Keratinocyte (primary cell): ENCODE measurements around the gene AP1S3. TPM values are rescaled to one million over a fixed set of nuclear protein-coding genes. Genes with fewer than 3 reads are reported as not detected.

Source experiments
- DNase-seq: peaks from one replicate; pipeline ENCODE4 v3.0.0-alpha.2; 2011; ENCODE audit warnings: low read depth, missing footprints, low spot score
- FAIRE-seq: peaks from 2 replicates; lab custom pipeline; 2011; peaks lifted over from hg19 to GRCh38; lab: Jason Lieb, UNC
- H2AFZ ChIP-seq: 2 replicates; pipeline ENCODE4 v1.6.0; 2012; ENCODE audit warnings: low read length, control low read depth, inconsistent platforms; ENCODE audit not compliant: control insufficient read depth
- H3K27ac ChIP-seq: 2 replicates; pipeline ENCODE4 v1.5.1; 2011; ENCODE audit warnings: low read length; ENCODE audit not compliant: control insufficient read depth, insufficient read depth
- H3K27me3 ChIP-seq: 3 replicates; pipeline ENCODE4 v1.6.0; 2011; ENCODE audit warnings: low read length; ENCODE audit not compliant: control insufficient read depth, insufficient read depth; ENCODE audit errors: extremely low read depth
- H3K36me3 ChIP-seq, 2 experiments: 2 replicates in 1 of 2; 3 replicates in 1 of 2; pipeline ENCODE4 v1.5.1; 2011; ENCODE audit warnings: low read length in 2 of 2, mild to moderate bottlenecking in 1 of 2; ENCODE audit not compliant: control insufficient read depth in 2 of 2, insufficient read depth in 2 of 2; ENCODE audit errors: extremely low read depth in 1 of 2
- H3K4me1 ChIP-seq: 3 replicates; pipeline ENCODE4 v1.5.1; 2011; ENCODE audit warnings: low read length; ENCODE audit not compliant: control insufficient read depth, insufficient read depth; ENCODE audit errors: extremely low read depth
- H3K4me2 ChIP-seq: 3 replicates; pipeline ENCODE4 v1.6.0; 2011; ENCODE audit warnings: low read depth, low read length; ENCODE audit not compliant: control insufficient read depth, insufficient read depth; ENCODE audit errors: extremely low read depth
- H3K4me3 ChIP-seq, 3 experiments: fragments of 200-600 bp in 1 of 3; sonication (generic) in 1 of 3; 2 replicates in 2 of 3; 3 replicates in 1 of 3; pipeline ENCODE4 v1.5.1; 2011 to 2016; ENCODE audit warnings: low read length in 3 of 3, mild to moderate bottlenecking in 3 of 3, control low read depth in 2 of 3, inconsistent platforms in 1 of 3, low read depth in 1 of 3, mixed read lengths in 1 of 3, mixed run types in 1 of 3, moderate library complexity in 1 of 3; ENCODE audit not compliant: control insufficient read depth in 2 of 3, insufficient read depth in 2 of 3; ENCODE audit errors: extremely low read depth in 1 of 3
- H3K79me2 ChIP-seq: 2 replicates; pipeline ENCODE4 v1.6.0; 2012; ENCODE audit warnings: low read length; ENCODE audit not compliant: control insufficient read depth, insufficient read depth
- H3K9ac ChIP-seq: 3 replicates; pipeline ENCODE4 v1.6.0; 2011; ENCODE audit warnings: low read length; ENCODE audit not compliant: control insufficient read depth, insufficient read depth; ENCODE audit errors: extremely low read depth
- H3K9me1 ChIP-seq: 3 replicates; pipeline ENCODE4 v1.6.0; 2011; ENCODE audit warnings: low read length; ENCODE audit not compliant: control insufficient read depth, insufficient read depth; ENCODE audit errors: extremely low read depth
- H3K9me3 ChIP-seq: 2 replicates; pipeline ENCODE4 v1.5.1; 2012; ENCODE audit warnings: low read depth, low read length; ENCODE audit not compliant: control insufficient read depth
- H4K20me1 ChIP-seq: 3 replicates; pipeline ENCODE4 v1.6.0; 2011; ENCODE audit warnings: low read length; ENCODE audit not compliant: control insufficient read depth, insufficient read depth; ENCODE audit errors: extremely low read depth
- CTCF ChIP-seq, 3 experiments: IDR thresholded peaks in 1 of 3; conservative IDR thresholded peaks in 1 of 3; optimal IDR thresholded peaks in 1 of 3; 2 replicates in 2 of 3; 3 replicates in 1 of 3; pipeline versions ENCODE3 to v1.5.1; 2011; ENCODE audit warnings: low read length in 3 of 3, mild to moderate bottlenecking in 3 of 3, moderate library complexity in 2 of 3, control low read depth in 1 of 3, inconsistent platforms in 1 of 3; ENCODE audit not compliant: insufficient read depth in 2 of 3; ENCODE audit errors: extremely low read depth in 1 of 3
- EZH2 ChIP-seq: IDR thresholded peaks from one replicate; pipeline ENCODE4 v1.6.1; 2012; ENCODE audit warnings: inconsistent platforms, mild to moderate bottlenecking, low read length, moderate library complexity
- dilution Hi-C: fragments of 300-500 bp; cut with MboI; formaldehyde crosslinking; loops from one replicate; pipeline ENCODE4 v1.7.0; 2020; ENCODE audit warnings: low sequenced_read_pairs; ENCODE audit not compliant: extremely low pct_ligation_motif_present
- polyA plus RNA-seq, 5 experiments: library from polyadenylated mRNA; depleted of rRNA in 3 of 5; stranded (reverse) in 3 of 5; stranded (forward) in 1 of 5; unstranded in 1 of 5; fragments of >200 nt; gene quantifications; 1 replicate in 1 of 5; 2 replicates in 3 of 5; 3 replicates in 1 of 5; pipeline versions ENCODE4 v1.2.1 to v1.2.3, GENCODE V29; 2011 to 2012; ENCODE audit warnings: missing spikeins in 2 of 5, low read depth in 1 of 5, low replicate concordance in 1 of 5

Gene AP1S3
- polyA plus RNA-seq, 1 donor (not counting 4 experiments of a cell fraction or from before 2014, with no cell fraction given): 33.7 TPM

DNA sequence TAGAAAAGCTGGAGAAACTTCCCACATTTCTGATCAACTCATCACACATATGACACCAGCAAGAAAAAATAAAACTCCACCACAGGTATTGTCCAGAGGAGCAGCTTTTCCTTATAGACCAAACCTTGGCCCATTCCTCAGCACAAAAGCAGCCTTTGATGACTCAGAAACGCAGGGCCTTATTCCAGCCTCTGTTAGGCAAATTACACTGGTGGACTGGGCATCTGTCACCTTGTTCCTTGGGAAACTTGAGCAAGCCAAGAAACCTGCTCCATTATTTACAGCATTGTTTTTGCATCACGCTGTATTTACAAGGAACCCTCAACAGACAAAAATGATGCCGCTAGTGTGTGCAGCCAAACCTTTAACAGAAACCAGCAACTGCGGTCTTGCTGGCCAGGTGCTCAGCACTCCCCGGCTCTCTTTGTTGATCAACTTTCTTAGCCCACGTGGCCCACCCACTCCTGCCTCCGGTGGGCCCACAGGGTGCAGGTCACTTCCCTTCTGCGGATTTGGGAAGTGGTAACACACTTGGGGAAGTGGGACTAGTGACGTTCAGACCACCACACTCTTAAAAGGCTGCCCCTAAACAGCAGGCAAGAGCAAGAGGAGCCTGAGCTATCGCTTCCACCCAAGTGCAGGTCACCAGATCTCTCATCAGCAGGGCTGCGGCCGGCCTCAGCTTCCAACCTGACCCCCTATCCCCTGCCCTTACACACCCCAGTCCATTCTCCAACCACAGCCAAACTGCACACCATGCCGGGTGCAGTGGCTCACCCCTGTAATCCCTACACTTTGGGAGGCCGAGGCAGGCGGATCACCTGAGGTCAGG, 1.5 kb downstream of the AP1S3 start:
- Histone ChIP-seq H2AFZ (no peak overlapping the region), H3K79me2 (peaks cover 43% of the 10 kb centered on the region)

DNA sequence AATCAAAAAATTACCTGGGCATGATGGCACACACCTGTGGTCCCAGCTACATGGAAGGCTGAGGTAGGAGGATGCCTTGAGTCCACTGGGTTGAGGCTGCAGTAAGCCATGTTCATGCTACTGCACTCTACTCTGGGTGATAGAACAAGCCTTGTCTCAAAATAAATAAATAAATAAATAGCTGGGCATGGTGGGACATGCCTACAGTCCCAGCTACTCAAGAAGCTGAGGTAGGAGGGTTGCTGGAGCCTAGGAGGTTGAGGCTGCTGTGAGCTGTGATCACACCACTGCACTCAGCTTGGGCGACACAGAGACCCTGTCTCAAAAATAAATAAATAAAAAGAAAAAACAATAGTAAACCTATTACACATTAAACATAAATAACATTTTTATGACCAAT, 3.0 kb downstream of the AP1S3 start:
- Histone ChIP-seq H2AFZ (no peak overlapping the region), H3K4me1 (peaks cover 27% of the 10 kb centered on the region), H3K9me3 (no peaks in the 10 kb centered on the region), H3K79me2 (peaks cover 49% of the 10 kb centered on the region), H3K9ac (no peak overlapping the region), H3K27me3 (no peaks in the 10 kb centered on the region), H3K4me2 (no peak overlapping the region), H3K4me3 (no peak overlapping the region), H3K36me3 (peaks cover 0 to 6% of the 10 kb centered on the region in 2 experiments), H4K20me1 (no peaks in the 10 kb centered on the region), H3K27ac (no peak overlapping the region), H3K9me1 (no peaks in the 10 kb centered on the region)
- TF ChIP-seq CTCF (optimal IDR thresholded peaks at IDR 0.05 in 1 of 3, IDR thresholded peaks at IDR 0.05 in 1 of 3, conservative IDR thresholded peaks at IDR 0.05 in 1 of 3; ENCODE audit: extremely low read depth in 1 of 3, insufficient read depth in 2 of 3, low read length in 3 of 3) (no peak), EZH2 (no peak)
- no peak for FAIRE-seq
- no peak for DNase-seq
- dilution Hi-C loops: no loop called here

More for the DNA sequence above, 1.5 kb downstream of the AP1S3 start:
- FAIRE-seq: peak; percentile 20
- Histone ChIP-seq H3K9me3 (no peaks in the 10 kb centered on the region), H4K20me1 (no peaks in the 10 kb centered on the region), H3K27me3 (no peaks in the 10 kb centered on the region), H3K4me1 (peaks cover 27% of the 10 kb centered on the region), H3K27ac (no peak overlapping the region), H3K9me1 (no peaks in the 10 kb centered on the region), H3K36me3 (peaks cover 0 to 6% of the 10 kb centered on the region in 2 experiments), H3K9ac (no peak overlapping the region), H3K4me2 (peak overlapping the region; percentile 82), H3K4me3 (peak overlapping the region; percentile 65 to 91 (median 85))
- no peak for DNase-seq
- no peak for TF ChIP-seq CTCF (optimal IDR thresholded peaks at IDR 0.05 in 1 of 3, IDR thresholded peaks at IDR 0.05 in 1 of 3, conservative IDR thresholded peaks at IDR 0.05 in 1 of 3; ENCODE audit: extremely low read depth in 1 of 3, insufficient read depth in 2 of 3, low read length in 3 of 3)
- TF ChIP-seq EZH2: no peak
- dilution Hi-C loops: no loop called here
